Choroid plexus epithelial cell (primary cell): ENCODE data around the gene PRKCA.
A peak's percentile ranks its signal among the peaks of the same experiment; 100 is the strongest.

ENCODE experiments used
- DNase-seq: peaks from one replicate; pipeline ENCODE4 v3.0.0-alpha.2; 2010; ENCODE audit warnings: low read depth
- H3K4me3 ChIP-seq: 2 replicates; pipeline ENCODE4 v1.5.1; 2011; ENCODE audit warnings: low read depth, mild to moderate bottlenecking, control low read depth, low read length, moderate library complexity
- CTCF ChIP-seq: conservative IDR thresholded peaks from 2 replicates; pipeline ENCODE4 v1.5.1; 2011; ENCODE audit warnings: low read depth, mild to moderate bottlenecking, control low read depth, inconsistent platforms, low read length, moderate library complexity

The PRKCA gene

GRCh38 chr17:66264696-66265095, 37.7 kb upstream of the PRKCA start:
- DNase-seq: no peak
- TF ChIP-seq CTCF: no peak
- H3K4me3 ChIP-seq: no peak overlapping the region

- peak; percentile 83 for DNase-seq
- no peak overlapping the region for H3K4me3 ChIP-seq
- TF ChIP-seq CTCF: no peak
These were observed 34.0 kb upstream of the PRKCA start for GRCh38 chr17:66268247-66268927.

GRCh38 chr17:66270106-66270505, 32.3 kb upstream of the PRKCA start:
- TF ChIP-seq CTCF: no peak
- no peak overlapping the region for H3K4me3 ChIP-seq
- DNase-seq: no peak

DNA sequence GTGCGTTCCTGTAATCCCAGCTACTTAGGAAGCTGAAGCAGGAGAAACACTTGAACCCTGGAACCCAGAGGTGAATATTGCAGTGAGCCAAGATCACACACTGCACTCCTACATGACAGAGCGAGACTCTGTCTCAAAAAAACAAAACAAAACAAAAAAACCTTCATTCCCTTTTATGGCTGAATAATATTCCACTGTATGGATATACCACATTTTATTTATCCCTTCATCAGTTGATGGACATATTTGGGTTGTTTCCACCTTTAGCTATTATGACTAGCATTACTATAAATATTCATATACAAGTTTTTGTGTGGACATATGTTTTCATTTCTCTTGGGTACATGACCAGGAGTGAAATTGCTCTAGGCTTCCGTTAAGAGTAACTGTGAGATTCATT, 30.9 kb upstream of the PRKCA start:
- no peak for DNase-seq
- no peak for TF ChIP-seq CTCF
- no peak overlapping the region for H3K4me3 ChIP-seq

DNA sequence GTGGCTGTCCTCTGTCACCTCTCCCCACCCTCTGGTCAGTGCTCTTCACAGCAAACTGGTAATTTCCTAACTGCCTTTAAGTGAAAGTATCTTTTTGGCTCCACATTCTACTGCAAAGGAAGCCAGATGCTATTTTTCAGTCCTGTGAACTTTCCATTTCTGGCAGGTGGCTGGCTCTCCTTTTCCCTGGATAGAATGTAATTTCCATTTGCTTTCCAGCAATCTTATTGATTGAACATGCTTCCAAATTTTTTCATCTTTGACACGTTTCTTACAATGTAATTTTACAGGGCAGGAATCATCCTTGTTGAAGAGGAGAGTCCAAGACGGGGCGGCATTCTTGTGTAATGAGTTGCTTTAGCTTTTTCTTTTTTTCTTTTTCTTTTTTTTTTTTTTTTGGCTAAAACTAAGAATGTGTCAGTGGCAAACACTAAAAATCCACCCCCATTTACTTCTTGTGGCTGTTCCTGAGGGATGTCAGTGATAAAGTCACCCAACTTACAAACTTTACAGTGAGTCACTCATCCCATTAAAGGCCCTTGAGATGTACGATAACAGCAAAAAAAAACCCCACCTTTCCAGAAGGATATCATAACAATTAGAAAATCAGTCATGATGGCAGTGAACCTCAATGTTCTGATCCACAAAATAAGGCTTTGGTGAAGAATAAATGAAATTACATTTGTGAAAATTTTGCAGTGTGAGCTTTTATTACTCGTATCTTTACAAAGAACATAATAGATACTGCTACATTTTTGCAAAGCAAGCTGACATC, 29.4 kb upstream of the PRKCA start:
- no peak overlapping the region for H3K4me3 ChIP-seq
- no peak for TF ChIP-seq CTCF
- peak; percentile 47 for DNase-seq

DNA sequence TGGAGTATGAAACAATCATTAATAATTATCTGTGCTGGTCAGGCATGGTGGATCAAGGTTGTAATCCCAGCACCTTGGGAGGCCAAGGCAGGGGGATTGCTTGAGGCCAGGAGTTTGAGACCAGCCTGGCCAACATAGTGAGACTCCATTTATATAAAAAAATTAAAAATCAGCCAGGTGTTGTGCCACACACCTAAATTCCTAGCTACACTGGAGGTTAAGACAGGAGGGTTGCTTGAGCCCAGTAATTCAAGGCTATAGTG, 28.9 kb upstream of the PRKCA start:
- no peak for DNase-seq
- no peak overlapping the region for H3K4me3 ChIP-seq
- no peak for TF ChIP-seq CTCF

GRCh38 chr17:66275651-66276050, 26.8 kb upstream of the PRKCA start:
- no peak overlapping the region for H3K4me3 ChIP-seq
- no peak for TF ChIP-seq CTCF
- peak; percentile 59 for DNase-seq
